ENCODE results near the gene UBQLN4. TPM values are rescaled to one million over a fixed set of nuclear protein-coding genes. Genes with fewer than 3 reads are reported as not detected.
A peak's percentile ranks its signal among the peaks of the same experiment; 100 is the strongest.

UBQLN4 gene
- total RNA-seq, 6 donors from 2014 or later: 22.2 to 39.8 (median 24.5) TPM

DNA sequence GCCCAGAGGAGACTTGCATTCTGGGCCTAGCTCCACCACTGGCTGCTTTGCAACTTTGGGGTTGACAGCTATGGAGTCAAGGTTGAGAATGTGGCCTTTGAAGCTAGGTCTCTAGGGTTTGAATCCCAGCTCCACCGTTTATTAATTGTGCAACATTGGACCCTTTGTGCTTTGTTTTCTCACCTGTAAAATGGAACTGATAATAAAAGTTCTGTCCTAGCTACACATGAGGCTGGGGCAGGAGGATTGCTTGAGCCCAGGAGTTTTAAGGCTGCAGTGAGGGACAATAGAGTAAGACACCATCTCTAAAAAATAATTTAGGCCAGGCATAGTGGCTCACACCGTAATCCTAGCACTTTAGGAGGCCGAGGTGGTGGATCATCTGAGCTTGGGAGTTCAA lies 45.7 kb upstream of the UBQLN4 start:
- no peaks in the 10 kb centered on the region for H3K36me3 ChIP-seq
- H3K27ac ChIP-seq: no peak overlapping the region
- H3K4me1 ChIP-seq: peaks cover 35 to 49% (median 37%) of the 10 kb centered on the region in 4 donors
- WGBS, 2 donors: 92 to 93% methylated on average over 3 of the region's 3 CpGs
- no peak overlapping the region for H3K4me3 ChIP-seq
- DNase-seq (no peak), ATAC-seq (ENCODE audit: low FRiP score in 2 of 2) (no peak)
- H3K27me3 ChIP-seq: no peaks in the 10 kb centered on the region
- TF ChIP-seq CTCF (IDR thresholded peaks at IDR 0.05) (no peak), POLR2AphosphoS5 (IDR thresholded peaks at IDR 0.05) (no peak), EP300 (IDR thresholded peaks at IDR 0.05) (no peak), POLR2A (IDR thresholded peaks at IDR 0.05) (no peak)
- no peaks in the 10 kb centered on the region for H3K9me3 ChIP-seq

DNA sequence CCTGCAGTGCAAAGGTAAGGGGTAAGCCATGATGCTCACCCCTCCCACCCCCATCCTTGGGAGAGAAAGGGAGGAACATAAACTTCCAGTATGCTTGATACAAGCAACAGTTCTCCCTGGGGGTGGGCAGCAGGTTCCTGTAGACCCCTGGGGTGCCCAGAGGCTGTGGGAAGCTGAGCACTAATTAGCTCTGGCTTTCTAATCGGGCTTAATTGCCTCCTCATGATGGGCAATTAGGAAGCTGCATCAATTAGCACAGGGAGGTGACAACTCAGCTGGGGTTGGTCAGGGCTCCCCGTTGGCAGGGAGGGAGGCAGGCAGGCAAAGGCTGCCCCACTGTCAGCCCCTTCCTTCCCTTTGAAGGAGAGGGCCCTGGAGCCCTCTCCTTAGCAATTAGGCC lies 45.2 kb upstream of the UBQLN4 start:
- no peak for TF ChIP-seq CTCF (IDR thresholded peaks at IDR 0.05)
- no peak for TF ChIP-seq POLR2AphosphoS5 (IDR thresholded peaks at IDR 0.05)
- no peak for TF ChIP-seq POLR2A (IDR thresholded peaks at IDR 0.05)
- TF ChIP-seq EP300 (IDR thresholded peaks at IDR 0.05): no peak
- WGBS, 2 donors: 85 to 86% methylated on average over 2 of the region's 2 CpGs
- H3K36me3 ChIP-seq: no peaks in the 10 kb centered on the region
- no peak for DNase-seq
- H3K27me3 ChIP-seq: no peaks in the 10 kb centered on the region
- H3K9me3 ChIP-seq: no peaks in the 10 kb centered on the region
- H3K27ac ChIP-seq: no peak overlapping the region
- peaks cover 30 to 44% (median 33%) of the 10 kb centered on the region in 4 donors for H3K4me1 ChIP-seq
- ATAC-seq (ENCODE audit: low FRiP score in 2 of 2): no peak
- no peak overlapping the region for H3K4me3 ChIP-seq

DNA sequence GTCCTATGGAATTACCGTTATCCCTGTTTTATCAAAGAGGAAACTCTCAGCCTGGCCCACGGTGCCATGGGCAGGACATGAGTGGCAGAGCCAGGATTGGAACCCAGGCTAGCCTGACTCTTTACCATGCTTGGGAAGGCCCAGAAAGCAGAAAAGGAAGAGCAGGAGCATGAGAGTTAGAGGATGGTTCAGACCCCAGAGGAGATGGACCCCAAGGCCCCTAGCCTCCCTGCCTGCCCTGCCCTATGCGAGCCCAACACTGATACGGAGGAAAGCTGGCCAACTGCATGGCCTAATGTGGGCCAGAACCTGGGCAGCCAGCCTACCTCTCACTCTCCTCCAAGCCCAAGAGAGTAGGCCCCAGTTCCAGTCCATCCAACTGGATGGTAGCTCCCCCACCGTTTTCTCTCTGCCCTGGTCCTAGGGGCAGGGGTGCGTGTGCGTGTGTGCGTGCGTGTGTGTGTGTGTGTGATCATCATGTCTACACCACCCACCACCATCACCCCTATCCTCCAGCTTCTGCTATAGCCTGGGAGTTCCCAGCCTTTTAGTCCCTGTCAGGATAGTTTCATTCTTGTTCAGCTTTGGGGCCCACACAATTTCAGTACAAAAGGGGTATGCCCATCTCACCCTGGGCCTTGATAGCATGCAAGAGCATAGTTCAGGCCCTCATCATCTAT lies 44.0 kb upstream of the UBQLN4 start:
- TF ChIP-seq CTCF (IDR thresholded peaks at IDR 0.05) (no peak), POLR2A (IDR thresholded peaks at IDR 0.05) (no peak), EP300 (IDR thresholded peaks at IDR 0.05) (no peak), POLR2AphosphoS5 (IDR thresholded peaks at IDR 0.05) (no peak)
- Histone ChIP-seq H3K4me1 (peaks cover 19 to 39% (median 23%) of the 10 kb centered on the region in 4 donors), H3K27me3 (no peaks in the 10 kb centered on the region), H3K36me3 (no peaks in the 10 kb centered on the region), H3K9me3 (no peaks in the 10 kb centered on the region), H3K4me3 (no peak overlapping the region), H3K27ac (peak overlapping the region; percentile 7 to 68 (median 48))
- ATAC-seq (ENCODE audit: low FRiP score in 2 of 2) (no peak), DNase-seq (no peak)
- WGBS, 2 donors: 86 to 87% methylated on average over 4 to 9 of the region's 9 CpGs

- Histone ChIP-seq H3K4me1 (peaks cover 15 to 32% (median 18%) of the 10 kb centered on the region in 4 donors), H3K4me3 (peak overlapping the region in 1 of 4 donors; percentile 13), H3K36me3 (no peaks in the 10 kb centered on the region), H3K27me3 (no peaks in the 10 kb centered on the region), H3K27ac (peak overlapping the region; percentile 42 to 72 (median 61)), H3K9me3 (no peaks in the 10 kb centered on the region)
- ATAC-seq (ENCODE audit: low FRiP score in 2 of 2) (peak; percentile 93 to 95), DNase-seq (peak; percentile 93 to 98)
- WGBS, 2 donors: 24 to 38% methylated on average over 5 to 14 of the region's 14 CpGs
- TF ChIP-seq POLR2AphosphoS5 (IDR thresholded peaks at IDR 0.05): peak; percentile 27 to 82
- peak in 1 of 4 donors; percentile 28 for TF ChIP-seq EP300 (IDR thresholded peaks at IDR 0.05)
- peak; percentile 91 to 97 (median 96) for TF ChIP-seq CTCF (IDR thresholded peaks at IDR 0.05)
- peak in 1 of 4 donors; percentile 19 for TF ChIP-seq POLR2A (IDR thresholded peaks at IDR 0.05)
Observed at GRCh38 chr1:156096640-156097391, 43.2 kb upstream of the UBQLN4 start.
